ENCODE data around the gene ARL13B. TPM values are rescaled to one million over a fixed set of nuclear protein-coding genes. Genes with fewer than 3 reads are reported as not detected.
"Not testable (repeated sequence)": the region's sequence is repeated elsewhere in the genome, so short reads cannot be mapped to it uniquely, and the experiment has no call there.

Gene ARL13B
- total RNA-seq, 1 donor from 2014 or later = 8.9 TPM

- peak; percentile 93 for DNase-seq (ENCODE audit: low spot score)
Observed at GRCh38 chr3:94062513-94063404, 82.8 kb downstream of the ARL13B start, which contains the start of the genes DHFR2 and NSUN3. Gene DHFR2, minus strand, starts transcription at chr3:94062916. Its CDS starts 1,405 bp downstream, at chr3:94061511. Gene NSUN3, plus strand, starts transcription at chr3:94063061. Its CDS starts 66 bp downstream, at chr3:94063127.

- DNase-seq (ENCODE audit: low spot score) = no peak
Observed at GRCh38 chr3:94063496-94064119, 83.7 kb downstream of the ARL13B start.

DNA sequence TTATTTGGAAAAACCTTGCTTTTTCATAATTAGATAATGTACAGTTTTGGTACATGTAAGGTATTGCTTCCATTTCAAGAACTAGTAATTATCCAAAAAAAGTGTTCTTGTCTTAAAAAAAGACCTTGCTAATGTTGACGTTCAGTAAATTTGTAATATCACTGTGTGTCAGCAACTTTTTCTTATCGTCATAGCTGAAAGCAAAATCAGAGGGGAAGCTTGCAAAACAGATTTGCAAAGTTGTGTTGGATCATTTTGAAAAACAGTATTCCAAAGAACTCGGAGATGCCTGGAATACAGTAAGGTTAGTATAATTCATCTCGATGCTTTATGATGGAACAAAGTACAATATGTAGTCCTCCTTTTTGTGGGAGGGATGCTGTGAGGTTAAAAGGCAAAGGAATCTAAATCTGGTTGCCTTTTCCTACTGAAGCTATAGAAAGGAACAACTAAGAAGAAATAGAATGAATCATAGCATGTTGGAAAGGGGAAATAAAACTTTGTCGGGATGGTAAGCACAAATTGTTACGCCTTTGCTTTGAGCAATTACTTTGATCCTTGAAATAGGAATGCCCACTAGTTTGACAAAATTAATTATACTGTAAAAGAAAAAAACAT is 84.4 kb downstream of the ARL13B start:
- DNase-seq (ENCODE audit: low spot score) = no peak

GRCh38 chr3:94065122-94065521 is 85.2 kb downstream of the ARL13B start:
- no peak for DNase-seq (ENCODE audit: low spot score)

DNA sequence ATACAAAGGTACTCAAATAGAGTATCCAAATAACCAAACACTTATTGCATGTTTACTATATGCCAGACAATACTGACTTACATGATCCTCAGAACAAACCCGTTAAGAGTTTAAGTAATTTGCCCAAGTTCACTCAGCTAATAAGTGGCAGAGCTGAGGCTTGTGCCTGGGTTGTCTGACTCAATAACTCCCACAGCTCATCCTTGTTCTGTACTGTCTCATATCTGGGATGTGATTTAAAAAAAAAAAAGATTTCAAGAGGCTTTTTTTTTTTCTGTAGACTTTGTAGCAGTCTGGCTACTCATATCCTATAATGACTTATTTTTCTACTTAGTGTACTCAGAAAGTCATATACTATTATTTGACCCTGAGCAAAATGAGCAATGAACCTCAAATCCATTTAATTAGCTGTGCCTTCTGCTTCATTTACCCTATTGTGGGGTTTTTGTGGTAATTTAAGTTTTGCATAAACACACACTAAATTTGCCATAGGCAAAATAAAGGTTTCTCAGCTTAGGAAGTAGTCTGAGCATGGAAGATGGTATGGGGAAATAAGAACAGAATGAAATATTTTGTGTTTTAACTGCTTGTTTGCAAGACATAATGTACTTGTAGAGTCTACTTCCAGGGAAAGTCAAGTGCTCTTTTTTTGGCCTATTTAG is 86.0 kb downstream of the ARL13B start:
- no peak for DNase-seq (ENCODE audit: low spot score)

DNA sequence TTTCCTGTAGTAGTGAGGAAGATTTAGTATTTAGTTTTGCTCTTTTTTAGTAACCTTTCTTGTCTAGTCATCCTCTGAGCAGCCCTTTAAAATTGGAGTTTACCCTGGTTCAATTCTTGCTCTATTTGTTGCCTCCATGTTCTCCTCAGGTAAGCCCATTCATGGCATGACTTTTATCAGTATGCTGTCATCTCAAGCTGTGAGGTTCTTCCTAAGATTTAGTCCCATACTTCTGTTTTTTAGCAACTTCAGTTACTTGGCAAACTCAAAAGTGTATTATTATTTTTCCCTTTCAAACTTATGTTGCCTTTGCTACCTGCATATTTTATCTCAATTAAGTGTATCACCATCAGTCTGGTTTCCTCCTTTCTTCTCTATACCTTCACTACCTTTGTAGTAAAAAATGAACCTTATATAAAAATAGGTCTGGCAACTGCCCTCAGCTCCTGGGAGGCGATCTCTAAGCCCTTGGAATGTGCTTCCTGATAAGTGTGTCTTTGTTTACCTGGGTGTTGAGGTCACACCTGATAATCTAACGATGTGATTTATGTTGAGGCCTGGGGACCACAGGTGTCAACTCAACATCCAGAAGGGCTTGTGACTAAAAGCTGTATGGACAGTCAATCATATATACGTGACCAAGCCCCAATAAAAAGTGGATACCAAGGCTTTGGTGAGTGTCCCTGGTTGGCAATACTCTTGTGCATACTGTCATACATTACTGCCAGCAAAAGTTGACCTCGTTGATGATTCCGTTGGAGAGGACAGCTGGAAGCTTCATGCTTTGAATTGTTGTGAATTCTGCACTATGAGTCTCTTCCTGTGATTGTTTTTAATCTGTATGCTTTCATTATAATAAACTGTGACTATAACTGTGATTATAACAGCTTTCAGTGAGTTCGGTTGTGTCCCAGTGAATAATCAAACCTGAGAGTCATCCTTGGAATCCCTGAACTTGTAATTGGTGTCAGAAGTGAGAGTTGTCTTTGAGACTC is 86.8 kb downstream of the ARL13B start:
- DNase-seq (ENCODE audit: low spot score) = no peak

GRCh38 chr3:94069194-94069813 is 89.3 kb downstream of the ARL13B start:
- no peak for DNase-seq (ENCODE audit: low spot score)

GRCh38 chr3:94070341-94070911 is 90.5 kb downstream of the ARL13B start:
- no peak for DNase-seq (ENCODE audit: low spot score)

GRCh38 chr3:94071713-94072284 is 91.8 kb downstream of the ARL13B start:
- DNase-seq (ENCODE audit: low spot score) = no peak

- DNase-seq (ENCODE audit: low spot score) = no peak
Observed at GRCh38 chr3:94076055-94076454, 96.1 kb downstream of the ARL13B start.

DNA sequence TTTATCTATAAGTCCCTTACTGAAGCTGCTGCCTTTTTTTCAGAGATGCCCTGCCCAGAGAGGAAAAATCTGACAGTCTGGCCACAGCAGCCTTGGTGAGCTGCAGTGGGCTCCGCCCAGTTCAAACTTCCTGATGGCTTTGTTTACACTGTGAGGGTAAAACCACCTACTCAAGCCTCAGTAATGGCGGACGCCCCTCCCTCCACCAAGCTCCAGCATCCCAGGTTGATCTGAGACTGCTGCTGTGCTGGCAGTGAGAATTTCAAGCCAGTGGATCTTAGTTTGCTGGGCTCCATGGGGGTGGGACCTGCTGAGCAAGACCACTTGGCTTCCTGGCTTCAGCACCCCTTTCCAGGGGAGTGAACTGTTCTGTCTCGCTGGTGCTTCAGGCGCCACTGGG is 100.6 kb downstream of the ARL13B start:
- not testable (repeated sequence) for DNase-seq (ENCODE audit: low spot score)

DNA sequence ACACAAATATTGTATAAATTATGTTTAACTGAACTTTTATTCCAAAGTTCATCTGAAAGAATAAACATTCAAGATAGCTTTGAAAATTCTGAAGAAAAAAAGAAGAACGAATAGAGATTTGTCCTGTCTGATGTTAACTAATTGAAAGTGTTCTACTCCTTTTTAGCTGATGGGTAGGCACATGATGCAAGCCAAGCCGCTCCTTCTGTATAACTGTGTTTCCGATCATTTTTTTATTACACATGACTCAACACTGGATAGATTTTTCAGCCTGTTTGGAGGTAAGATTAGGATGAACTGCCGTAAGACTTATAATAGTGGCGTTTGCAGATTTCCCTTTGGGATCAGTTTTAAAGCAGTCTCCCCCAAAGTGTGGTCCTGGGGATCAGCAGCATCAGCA is 101.9 kb downstream of the ARL13B start:
- DNase-seq (ENCODE audit: low spot score) = no peak

DNA sequence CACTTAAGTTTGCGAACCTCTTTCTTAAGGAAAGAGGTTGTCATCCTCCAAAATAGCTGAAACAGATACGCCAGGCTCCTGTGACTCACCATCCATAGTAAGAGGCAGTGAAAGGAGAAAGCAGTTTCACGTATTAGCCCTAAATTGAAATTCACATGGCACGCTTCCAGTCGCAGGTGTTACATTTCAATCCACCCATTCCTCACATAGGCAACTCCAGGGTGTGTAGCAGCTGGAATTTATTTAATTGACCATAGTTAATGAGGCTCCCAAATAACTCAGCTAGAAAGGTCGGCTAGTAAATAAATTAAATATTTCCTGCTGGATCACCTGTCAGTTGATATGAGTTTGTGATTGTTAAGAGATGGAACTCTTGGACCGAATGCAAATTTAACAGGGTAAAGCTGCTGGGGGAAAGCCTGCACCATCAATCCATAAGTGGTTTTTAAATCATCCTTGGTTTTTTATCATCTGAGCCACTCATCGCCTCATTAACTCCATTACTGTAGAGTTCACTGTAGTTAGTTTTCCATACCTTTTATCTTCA is 102.5 kb downstream of the ARL13B start:
- DNase-seq (ENCODE audit: low spot score) = no peak

GRCh38 chr3:94083261-94083660 is 103.3 kb downstream of the ARL13B start:
- no peak for DNase-seq (ENCODE audit: low spot score)

DNA sequence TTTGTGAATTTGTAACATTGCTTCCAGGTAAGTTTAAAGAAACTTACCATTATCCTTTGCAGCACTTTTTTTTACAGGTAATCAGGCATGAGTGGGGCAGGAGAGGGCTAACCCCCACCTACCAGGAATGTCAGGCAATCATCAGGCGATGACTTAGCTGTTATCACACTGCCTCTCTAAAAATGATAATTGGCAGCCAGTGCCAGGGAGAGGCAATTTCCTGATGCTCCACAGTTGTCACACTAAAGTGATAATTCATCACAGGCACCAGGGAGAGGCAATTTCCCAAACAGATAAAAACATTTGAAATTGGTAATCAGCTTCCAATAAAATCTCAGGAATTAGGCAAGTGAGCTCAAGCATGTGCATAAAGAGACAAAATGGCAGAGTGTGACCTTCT is 109.2 kb downstream of the ARL13B start:
- no peak for DNase-seq (ENCODE audit: low spot score)

DNA sequence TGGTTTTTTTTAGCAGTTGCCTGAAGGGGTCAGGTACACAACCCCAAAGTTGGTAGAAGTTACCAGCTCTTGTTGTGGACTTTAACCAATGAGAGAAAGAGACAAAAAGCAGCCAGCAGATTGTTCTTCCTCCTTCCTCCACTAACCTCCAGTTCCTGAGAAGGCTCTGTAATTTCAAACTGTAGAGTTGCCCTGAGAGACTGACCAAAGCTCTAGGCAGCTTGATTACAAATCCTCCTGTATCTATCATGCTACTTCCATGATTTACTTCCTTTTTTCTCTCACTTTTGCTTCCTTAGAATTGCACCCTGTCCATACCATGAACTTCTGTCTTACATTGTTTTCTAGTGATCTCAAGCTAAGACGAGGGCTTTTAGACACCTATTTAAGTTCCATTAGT is 112.1 kb downstream of the ARL13B start:
- DNase-seq (ENCODE audit: low spot score) = no peak

- DNase-seq (ENCODE audit: low spot score) = no peak
Observed at GRCh38 chr3:94093151-94093550, 113.2 kb downstream of the ARL13B start.

DNA sequence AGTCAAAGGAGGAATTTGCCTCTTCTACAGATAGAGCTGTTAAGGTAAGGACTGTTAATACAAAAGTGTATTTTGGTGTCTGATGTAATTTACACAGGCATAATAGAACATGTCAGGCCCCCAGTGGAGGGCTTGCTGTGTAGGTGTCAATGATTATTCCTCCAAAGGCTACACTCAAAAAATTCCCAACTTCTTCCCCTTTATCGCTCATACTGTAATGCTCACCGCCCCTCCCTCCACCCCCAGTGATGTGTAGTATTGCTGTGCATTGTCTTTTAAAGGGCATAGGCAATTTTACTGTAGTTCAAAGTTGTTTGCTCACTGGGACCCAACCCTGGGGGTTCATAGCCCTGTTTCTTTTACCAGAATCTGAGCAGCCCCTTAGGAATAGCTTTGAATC is 115.2 kb downstream of the ARL13B start:
- no peak for DNase-seq (ENCODE audit: low spot score)

GRCh38 chr3:94098452-94098851 is 118.5 kb downstream of the ARL13B start:
- no peak for DNase-seq (ENCODE audit: low spot score)

Data from ureter (tissue), 1 donor.